ENCODE data around the gene PPP2CA.

Gene PPP2CA

DNA sequence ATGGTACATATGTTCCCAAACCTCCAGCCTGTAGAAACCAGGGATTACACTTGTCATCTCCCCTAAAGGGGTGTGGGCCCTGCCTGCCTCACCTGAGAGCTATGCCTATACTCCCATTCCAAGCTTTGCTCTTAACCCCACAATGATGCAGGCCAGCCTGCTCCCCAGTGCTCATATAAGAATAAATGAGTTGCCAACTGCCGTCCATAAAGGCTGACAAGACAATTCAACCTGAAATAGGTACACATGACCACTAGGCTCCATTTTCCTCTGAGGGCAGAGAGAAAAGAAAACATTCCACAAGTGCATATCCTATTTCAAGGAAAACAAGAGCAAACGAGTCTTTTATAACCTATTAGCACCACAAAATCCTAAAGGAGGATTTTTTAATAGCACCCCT is 77.6 kb downstream of the PPP2CA start:
- DNase-seq (ENCODE audit: low spot score): no peak

DNA sequence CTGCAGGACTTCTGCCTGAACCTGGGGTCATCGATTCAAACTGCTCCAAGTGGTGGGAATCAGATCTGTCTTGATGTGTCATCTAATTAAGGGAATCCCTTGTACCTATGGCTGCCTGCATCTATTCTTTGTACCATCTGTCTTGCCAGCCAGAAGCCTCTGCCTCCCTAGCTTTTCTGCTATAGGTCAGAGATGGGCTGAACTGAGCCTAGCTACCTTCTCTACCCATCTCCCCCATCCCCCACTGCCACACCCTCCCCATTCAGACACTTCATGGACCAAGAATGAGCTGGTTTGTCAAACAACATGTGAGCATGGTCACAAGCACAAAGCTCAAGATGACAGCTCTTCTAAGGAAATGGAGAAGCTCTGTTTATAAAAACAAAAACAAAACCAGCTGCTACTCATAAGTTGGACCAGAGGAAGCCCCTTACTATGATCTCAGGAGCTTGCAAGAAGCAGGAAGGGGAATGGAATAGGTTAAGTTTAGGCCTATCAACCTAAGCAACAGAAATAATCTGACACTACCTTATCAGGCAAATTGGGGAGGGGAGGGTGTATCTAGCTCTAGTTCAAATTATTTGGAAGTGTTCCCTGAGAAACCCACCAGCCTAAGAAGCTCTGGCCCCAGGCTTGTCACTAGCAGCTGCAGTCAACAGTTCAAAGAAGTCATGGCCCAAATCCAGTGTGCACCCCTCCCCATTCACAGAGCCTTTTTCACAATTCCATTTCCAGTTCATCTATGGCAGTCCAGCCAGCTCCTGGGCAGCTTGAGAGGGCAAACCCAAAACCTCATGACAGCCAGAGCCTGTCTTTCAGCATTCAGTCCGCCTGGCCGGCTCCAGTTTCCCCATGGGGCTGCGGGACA is 79.0 kb downstream of the PPP2CA start:
- no peak for DNase-seq (ENCODE audit: low spot score)

DNA sequence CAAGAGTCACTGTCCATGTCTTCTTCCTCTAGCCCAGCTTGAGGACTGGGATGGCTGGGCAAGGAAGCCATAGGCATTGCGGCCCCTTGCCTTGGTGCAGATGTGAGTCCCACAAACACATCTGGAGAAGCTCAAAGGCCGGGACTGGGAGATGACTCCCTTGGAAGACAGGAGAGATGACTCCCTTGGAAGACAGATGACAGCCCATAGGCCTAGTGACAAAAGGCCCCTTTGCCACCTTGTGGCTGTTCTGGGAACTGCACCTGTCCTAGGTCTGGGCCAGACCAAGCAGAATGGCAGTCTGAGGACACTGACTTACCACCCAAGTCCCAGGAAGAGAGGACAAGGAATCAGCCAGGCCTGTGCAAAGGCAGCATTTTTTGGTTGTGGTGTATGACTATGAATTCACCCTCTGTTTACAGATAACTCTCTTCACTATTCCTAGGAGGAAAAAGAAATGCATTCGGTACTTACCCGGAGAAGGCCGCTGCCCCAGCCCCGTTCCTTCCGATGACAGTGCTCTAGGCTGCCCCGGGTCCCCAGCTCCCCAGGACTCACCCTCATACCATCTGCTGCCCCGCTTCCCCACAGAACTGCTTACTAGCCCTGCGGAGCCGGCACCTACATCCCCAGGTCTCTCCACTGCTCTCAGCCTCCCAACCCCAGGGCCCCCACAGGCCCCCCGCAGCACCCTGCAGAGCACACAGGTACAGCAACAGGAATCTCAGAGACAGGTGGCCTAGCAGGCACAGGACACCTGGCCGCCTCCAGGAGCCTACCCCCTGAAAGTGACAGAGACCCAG is 79.9 kb downstream of the PPP2CA start:
- peak; percentile 74 for DNase-seq (ENCODE audit: low spot score)

- no peak for DNase-seq (ENCODE audit: low spot score)
Observed at GRCh38 chr5:134145041-134145757, 80.7 kb downstream of the PPP2CA start.

All from SW480 (cell line).